ENCODE data around the gene PTPRS. TPM values are rescaled to one million over a fixed set of nuclear protein-coding genes. Genes with fewer than 3 reads are reported as not detected.

The PTPRS gene
- total and polyA plus RNA-seq, 2 of the 8 experiments (the other 6 are each of a cell fraction or from before 2014, with no cell fraction given) = 96.8 to 223 TPM

DNA sequence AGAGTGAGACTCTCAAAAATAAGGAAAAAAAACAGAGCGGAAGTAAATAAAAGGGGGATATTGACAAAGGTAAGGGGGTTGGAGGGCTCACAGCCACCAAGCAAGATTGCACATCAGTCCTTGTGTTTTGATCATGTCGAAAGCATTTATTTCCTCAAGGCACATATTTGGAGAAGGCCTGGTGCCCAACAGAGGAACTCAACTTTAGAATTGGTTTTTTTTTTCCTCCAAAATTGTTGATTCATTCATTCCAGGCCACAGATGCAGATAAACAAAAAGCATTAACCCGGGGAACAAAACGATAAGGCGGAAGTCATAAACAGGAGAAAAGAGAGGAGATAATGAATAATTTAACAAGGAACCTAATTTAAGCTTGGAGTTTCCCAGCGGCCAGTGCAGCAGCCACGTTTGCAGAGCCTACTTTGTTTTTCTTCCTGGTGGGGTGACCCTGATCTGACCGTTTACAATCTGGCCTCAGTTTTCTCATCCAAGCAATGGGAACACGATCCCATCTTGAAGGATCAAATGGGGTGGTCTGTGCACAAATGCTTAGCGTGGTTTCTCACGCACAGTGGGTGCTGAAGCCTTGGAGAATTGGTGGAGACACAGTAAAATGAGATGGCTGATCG is 2.1 kb upstream of the PTPRS start:
- no peak overlapping the region for H2AK5ac ChIP-seq (ENCODE audit: low read depth, low read length)
- H2BK5ac ChIP-seq (ENCODE audit: low read depth, low read length) = no peak overlapping the region
- H3K27me3 ChIP-seq (replicated peaks in 1 of 4; ENCODE audit: control insufficient read depth in 3 of 4, extremely low read depth in 1 of 4, insufficient read depth in 3 of 4, low read length in 3 of 4) = peaks cover 10 to 21% (median 17%) of the 10 kb centered on the region in 4 experiments
- no peak for DNase-seq (ENCODE audit: low read depth in 1 of 2, low spot score in 2 of 2)
- no peak overlapping the region for H3K4me3 ChIP-seq (ENCODE audit: extremely low read depth in 1 of 4, insufficient read depth in 2 of 4, low read depth in 3 of 4, low read length in 4 of 4)
- peaks cover 4 to 6% of the 10 kb centered on the region in 2 experiments for H4K20me1 ChIP-seq (replicated peaks in 1 of 2; ENCODE audit: control insufficient read depth in 1 of 2, insufficient read depth in 2 of 2, low read length in 2 of 2)
- H4K8ac ChIP-seq (ENCODE audit: extremely low read depth, insufficient read depth, low read length) = no peak overlapping the region
- H3K9me3 ChIP-seq (ENCODE audit: insufficient read depth in 2 of 2, low read depth in 1 of 2, low read length in 1 of 2) = peaks cover 4 to 8% of the 10 kb centered on the region in 2 experiments; a peak in 2 of 4 replicates
- peaks cover 1% of the 10 kb centered on the region; the same call in 1 of the 2 replicates for H3K79me1 ChIP-seq (ENCODE audit: low read depth, low read length)
- H4K5ac ChIP-seq (ENCODE audit: insufficient read length, low read depth, low read length) = no peak overlapping the region
- TF ChIP-seq NRF1 (IDR thresholded peaks at IDR 0.05; ENCODE audit: low read depth, low read length) = no peak
- no peak for TF ChIP-seq TBP (IDR thresholded peaks at IDR 0.05; ENCODE audit: low read depth, low read length)
- TF ChIP-seq KDM1A (IDR thresholded peaks at IDR 0.05; ENCODE audit: borderline replicate concordance, low read length) = peak; percentile 73; the same call in 1 of the 2 replicates
- 81% methylated on average over 12 of the region's 12 CpGs; no CpG with 5 or more reads in 1 of the 2 experiments for WGBS, 2 experiments (ENCODE audit: extremely low coverage in 1 of 2, insufficient coverage in 1 of 2, insufficient read length in 1 of 2, insufficient replicate concordance in 2 of 2, low coverage in 1 of 2, low lambda C conversion rate in 2 of 2, missing lambda C conversion rate in 1 of 2)
- H3K27ac ChIP-seq (ENCODE audit: low read depth, low read length) = no peak overlapping the region
- H3K23ac ChIP-seq (ENCODE audit: insufficient read length) = no peak overlapping the region
- no peak overlapping the region for H4K91ac ChIP-seq (replicated peaks; ENCODE audit: insufficient read length, low read length)
- peaks cover 0 to 16% of the 10 kb centered on the region in 2 experiments; a peak in 2 of 4 replicates for H3K79me2 ChIP-seq (ENCODE audit: control insufficient read depth in 1 of 2, insufficient read depth in 2 of 2, low read length in 2 of 2)
- H2BK120ac ChIP-seq (replicated peaks; ENCODE audit: low read depth, low read length) = no peak overlapping the region
- no peaks in the 10 kb centered on the region for H3K36me3 ChIP-seq (ENCODE audit: control insufficient read depth in 2 of 4, insufficient read depth in 4 of 4, low read length in 3 of 4)
- FAIRE-seq = no peak
- H3K56ac ChIP-seq (replicated peaks; ENCODE audit: insufficient read length, low read depth, low read length) = no peak overlapping the region
- H3K4me2 ChIP-seq (ENCODE audit: insufficient read depth in 1 of 2, low read depth in 2 of 2, low read length in 2 of 2) = no peak overlapping the region
- H2BK20ac ChIP-seq (ENCODE audit: low read length) = no peak overlapping the region
- peaks cover 7% of the 10 kb centered on the region; the same call in 1 of the 2 replicates for H3K23me2 ChIP-seq (ENCODE audit: low read depth, low read length)
- no peak overlapping the region for H2BK15ac ChIP-seq (ENCODE audit: low read length)
- no peak overlapping the region for H3K4ac ChIP-seq (replicated peaks; ENCODE audit: insufficient read length, low read depth, low read length)
- peaks cover 0 to 8% (median 7%) of the 10 kb centered on the region in 4 experiments; a peak in 4 of 7 replicates for H3K4me1 ChIP-seq (replicated peaks in 1 of 4; ENCODE audit: control insufficient read depth in 3 of 4, insufficient read depth in 4 of 4, low read length in 3 of 4)
- H2AFZ ChIP-seq (ENCODE audit: low read length) = no peak overlapping the region
- POLR2A ChIA-PET (ENCODE audit: partially characterized antibody) = interaction anchor here (1.5 to 4.0 kb wide), 2 partner anchors 8 to 11 kb away, joined by 3 to 36 read pairs; no protein-coding TSS in a partner anchor
- no peak overlapping the region for H3K14ac ChIP-seq (ENCODE audit: insufficient read length)
- CTCF ChIA-PET (ENCODE audit: partially characterized antibody) = interaction anchor here (1.6 to 1.8 kb wide), 2 partner anchors 35 to 192 kb away, joined by 4 read pairs; no protein-coding TSS in a partner anchor
- H3K9ac ChIP-seq (replicated peaks in 1 of 4; ENCODE audit: extremely low read depth in 1 of 4, low read depth in 3 of 4, low read length in 3 of 4) = no peak overlapping the region
- H2BK12ac ChIP-seq (ENCODE audit: low read depth, low read length) = no peak overlapping the region
- no peak overlapping the region for H3K18ac ChIP-seq (ENCODE audit: extremely low read depth, low read length)

All from H1 (cell line).